H9 (cell line): Measurements from ENCODE around the gene SNPH. TPM values are rescaled to one million over a fixed set of nuclear protein-coding genes. Genes with fewer than 3 reads are reported as not detected.

Source experiments
- DNase-seq: peaks from one replicate; pipeline ENCODE4 v3.0.0-alpha.2; 2017
- H2AFZ ChIP-seq: one replicate; pipeline ENCODE4 v1.6.1; 2013; ENCODE audit warnings: mild to moderate bottlenecking, low read length, control low read depth, moderate library complexity
- H2AK5ac ChIP-seq: 2 replicates; pipeline ENCODE4 v1.6.1; 2013; ENCODE audit warnings: low read length, control low read depth, mixed read lengths; ENCODE audit not compliant: insufficient read length
- H2BK120ac ChIP-seq: one replicate; pipeline ENCODE4 v1.6.1; 2013; ENCODE audit warnings: low read depth, mild to moderate bottlenecking, low read length, control low read depth, inconsistent platforms; ENCODE audit not compliant: poor library complexity, severe bottlenecking
- H2BK12ac ChIP-seq: 2 replicates; pipeline ENCODE4 v1.6.1; 2013; ENCODE audit warnings: low read length, control low read depth, mixed read lengths, low read depth; ENCODE audit not compliant: insufficient read length
- H2BK15ac ChIP-seq: 2 replicates; pipeline ENCODE4 v1.6.1; 2013; ENCODE audit warnings: low read depth, low read length, control low read depth
- H2BK20ac ChIP-seq: one replicate; pipeline ENCODE4 v1.6.1; 2013; ENCODE audit warnings: low read depth, mild to moderate bottlenecking, low read length, control low read depth, inconsistent platforms; ENCODE audit not compliant: poor library complexity, severe bottlenecking
- H2BK5ac ChIP-seq: 2 replicates; pipeline ENCODE4 v1.6.1; 2013; ENCODE audit warnings: low read length, control low read depth, mixed read lengths; ENCODE audit not compliant: insufficient read length
- H3K14ac ChIP-seq: 2 replicates; pipeline ENCODE4 v1.6.1; 2013; ENCODE audit warnings: low read length, control low read depth; ENCODE audit not compliant: insufficient read depth
- H3K18ac ChIP-seq: 2 replicates; pipeline ENCODE4 v1.6.1; 2013; ENCODE audit warnings: low read depth, mild to moderate bottlenecking, mixed read lengths, low read length, control low read depth; ENCODE audit not compliant: insufficient read length
- H3K23ac ChIP-seq: 2 replicates; pipeline ENCODE4 v1.6.1; 2013; ENCODE audit warnings: low read length, control low read depth, mixed read lengths, low read depth; ENCODE audit not compliant: insufficient read length
- H3K23me2 ChIP-seq: 2 replicates; pipeline ENCODE4 v1.6.1; 2013; ENCODE audit warnings: low read depth, mild to moderate bottlenecking, mixed read lengths, low read length, control low read depth; ENCODE audit not compliant: insufficient read length, poor library complexity, severe bottlenecking
- H3K27ac ChIP-seq: 2 replicates; pipeline ENCODE4 v1.5.1; 2013; ENCODE audit warnings: low read length, control low read depth, mixed read lengths, low read depth; ENCODE audit not compliant: insufficient read length
- H3K27me3 ChIP-seq: 2 replicates; pipeline ENCODE4 v1.6.1; 2013; ENCODE audit warnings: low read length, control low read depth, inconsistent platforms; ENCODE audit not compliant: insufficient read depth
- H3K4ac ChIP-seq: 2 replicates; pipeline ENCODE4 v1.6.1; 2013; ENCODE audit warnings: low read depth, mild to moderate bottlenecking, control low read depth, inconsistent platforms, low read length, moderate library complexity
- H3K4me1 ChIP-seq: 2 replicates; pipeline ENCODE4 v1.6.1; 2013; ENCODE audit warnings: low read length, control low read depth, inconsistent platforms; ENCODE audit not compliant: insufficient read depth
- H3K4me2 ChIP-seq: 2 replicates; pipeline ENCODE4 v1.6.1; 2013; ENCODE audit warnings: low read length, control low read depth, mixed read lengths; ENCODE audit not compliant: insufficient read length, insufficient read depth
- H3K56ac ChIP-seq: 2 replicates; pipeline ENCODE4 v1.6.1; 2013; ENCODE audit warnings: low read depth, mild to moderate bottlenecking, mixed read lengths, low read length, control low read depth; ENCODE audit not compliant: insufficient read length
- H3K79me1 ChIP-seq: 2 replicates; pipeline ENCODE4 v1.6.1; 2013; ENCODE audit warnings: low read depth, mild to moderate bottlenecking, moderate library complexity, low read length, control low read depth, inconsistent platforms; ENCODE audit not compliant: insufficient read depth, poor library complexity, severe bottlenecking
- H3K79me2 ChIP-seq: 2 replicates; pipeline ENCODE4 v1.6.1; 2013; ENCODE audit warnings: low read length, control low read depth, inconsistent platforms; ENCODE audit not compliant: insufficient read depth
- H3K9ac ChIP-seq: 2 replicates; pipeline ENCODE4 v1.6.1; 2013; ENCODE audit warnings: low read length, control low read depth, mixed read lengths; ENCODE audit not compliant: insufficient read length; ENCODE audit errors: extremely low read depth
- H3K9me3 ChIP-seq: one replicate; pipeline ENCODE4 v1.6.1; 2013; ENCODE audit warnings: low read depth, low read length, inconsistent platforms; ENCODE audit not compliant: control insufficient read depth
- H3T11ph ChIP-seq: one replicate; pipeline ENCODE4 v1.6.1; 2013; ENCODE audit warnings: mild to moderate bottlenecking, low read length, control low read depth, inconsistent platforms
- H4K20me1 ChIP-seq: one replicate; pipeline ENCODE4 v1.6.1; 2013; ENCODE audit not compliant: control insufficient read depth, insufficient read length, insufficient read depth
- H4K5ac ChIP-seq: 2 replicates; pipeline ENCODE4 v1.6.1; 2013; ENCODE audit warnings: low read depth, mild to moderate bottlenecking, mixed read lengths, low read length, control low read depth; ENCODE audit not compliant: insufficient read length
- H4K8ac ChIP-seq: replicated peaks from 2 replicates; pipeline ENCODE4 v1.6.1; 2013; ENCODE audit warnings: low read length, control low read depth, mixed read lengths, low read depth; ENCODE audit not compliant: insufficient read length
- H4K91ac ChIP-seq: 2 replicates; pipeline ENCODE4 v1.6.1; 2013; ENCODE audit warnings: low read depth, mild to moderate bottlenecking, moderate library complexity, mixed read lengths, low read length, control low read depth; ENCODE audit not compliant: insufficient read length
- H3K27ac Mint-ChIP-seq, 3 experiments: 2 replicates in 2 of 3; 3 replicates in 1 of 3; pipeline ENCODE4 v1.8.0; 2020 to 2021; ENCODE audit warnings: mixed read lengths in 3 of 3, mild to moderate bottlenecking in 1 of 3, moderate library complexity in 1 of 3
- H3K27me3 Mint-ChIP-seq: 2 replicates; pipeline ENCODE4 v1.8.0; 2021; ENCODE audit warnings: low read depth, mild to moderate bottlenecking, moderate library complexity, mixed read lengths
- H3K36me3 Mint-ChIP-seq, 3 experiments: 2 replicates in 2 of 3; 3 replicates in 1 of 3; pipeline ENCODE4 v1.8.0; 2020 to 2021; ENCODE audit warnings: low read depth in 3 of 3, mixed read lengths in 3 of 3; ENCODE audit not compliant: insufficient read depth in 1 of 3
- H3K4me1 Mint-ChIP-seq, 2 experiments: 2 replicates each; pipeline ENCODE4 v1.8.0; 2020; ENCODE audit warnings: mixed read lengths in 2 of 2
- H3K4me3 Mint-ChIP-seq, 2 experiments: 2 replicates in 1 of 2; 3 replicates in 1 of 2; pipeline ENCODE4 v1.8.0; 2020 to 2021; ENCODE audit warnings: mild to moderate bottlenecking in 2 of 2, mixed read lengths in 2 of 2, moderate library complexity in 1 of 2
- H3K9me3 Mint-ChIP-seq, 2 experiments: 2 replicates in 1 of 2; 3 replicates in 1 of 2; pipeline ENCODE4 v1.8.0; 2020; ENCODE audit warnings: mild to moderate bottlenecking in 2 of 2, mixed read lengths in 2 of 2, moderate library complexity in 1 of 2
- WGBS: extraction: QIAGEN DNeasy Blood & Tissue Kit; methylation state at CpG from one replicate; pipeline ENCODE4 v1.1.7; 2013; ENCODE audit warnings: missing lambda C conversion rate, low lambda C conversion rate, mixed read lengths; ENCODE audit not compliant: insufficient read length; ENCODE audit errors: extremely low coverage; 5-methylcytosine and 5-hydroxymethylcytosine counted together
- total RNA-seq: library from RNA; stranded (reverse); gene quantifications from 2 replicates; pipeline ENCODE4 v1.2.1, GENCODE V29; 2021
- TF ChIP-seq, protein P1 (sequence below): fragments of 200-600 bp; sonication (generic); conservative IDR thresholded peaks from 3 replicates; pipeline ENCODE4 v1.8.0; 2021; ENCODE audit warnings: antibody characterized with exemption, mild to moderate bottlenecking

Gene SNPH
- total RNA-seq, 1 experiment from 2014 or later: 1.8 TPM

- no peaks in the 10 kb centered on the region for H3K27me3 ChIP-seq
- no peak overlapping the region for H3K9ac ChIP-seq
- H4K91ac ChIP-seq: no peak overlapping the region
- peaks cover 19% of the 10 kb centered on the region for H3K27me3 Mint-ChIP-seq
- no peak overlapping the region for H2BK12ac ChIP-seq
- H4K8ac ChIP-seq: no peak overlapping the region
- no peak overlapping the region for H3K4me2 ChIP-seq
- no peaks in the 10 kb centered on the region for H4K20me1 ChIP-seq
- H3K27ac ChIP-seq: no peak overlapping the region
- no CpG with 5 or more reads among the region's 2 CpGs for WGBS
- H2BK20ac ChIP-seq: no peak overlapping the region
- H3K23ac ChIP-seq: no peak overlapping the region
- TF ChIP-seq, protein P1, sequence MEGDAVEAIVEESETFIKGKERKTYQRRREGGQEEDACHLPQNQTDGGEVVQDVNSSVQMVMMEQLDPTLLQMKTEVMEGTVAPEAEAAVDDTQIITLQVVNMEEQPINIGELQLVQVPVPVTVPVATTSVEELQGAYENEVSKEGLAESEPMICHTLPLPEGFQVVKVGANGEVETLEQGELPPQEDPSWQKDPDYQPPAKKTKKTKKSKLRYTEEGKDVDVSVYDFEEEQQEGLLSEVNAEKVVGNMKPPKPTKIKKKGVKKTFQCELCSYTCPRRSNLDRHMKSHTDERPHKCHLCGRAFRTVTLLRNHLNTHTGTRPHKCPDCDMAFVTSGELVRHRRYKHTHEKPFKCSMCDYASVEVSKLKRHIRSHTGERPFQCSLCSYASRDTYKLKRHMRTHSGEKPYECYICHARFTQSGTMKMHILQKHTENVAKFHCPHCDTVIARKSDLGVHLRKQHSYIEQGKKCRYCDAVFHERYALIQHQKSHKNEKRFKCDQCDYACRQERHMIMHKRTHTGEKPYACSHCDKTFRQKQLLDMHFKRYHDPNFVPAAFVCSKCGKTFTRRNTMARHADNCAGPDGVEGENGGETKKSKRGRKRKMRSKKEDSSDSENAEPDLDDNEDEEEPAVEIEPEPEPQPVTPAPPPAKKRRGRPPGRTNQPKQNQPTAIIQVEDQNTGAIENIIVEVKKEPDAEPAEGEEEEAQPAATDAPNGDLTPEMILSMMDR: no peak
- H3K79me2 ChIP-seq: no peaks in the 10 kb centered on the region
- no peaks in the 10 kb centered on the region for H3K4me1 ChIP-seq
- no peak overlapping the region for H3K27ac Mint-ChIP-seq
- no peak overlapping the region for H4K5ac ChIP-seq
- peaks cover 5 to 8% of the 10 kb centered on the region in 2 experiments; a peak in 4 of 5 replicates for H3K9me3 Mint-ChIP-seq
- no peak overlapping the region for H3K4ac ChIP-seq
- H2AFZ ChIP-seq: no peak overlapping the region
- no peak overlapping the region for H2BK5ac ChIP-seq
- no peaks in the 10 kb centered on the region for H3K9me3 ChIP-seq
- no peak overlapping the region for H2BK15ac ChIP-seq
- H3T11ph ChIP-seq: no peak overlapping the region
- H3K4me3 Mint-ChIP-seq: no peak overlapping the region
- no peak overlapping the region for H2AK5ac ChIP-seq
- peaks cover 0 to 7% of the 10 kb centered on the region in 2 experiments; a peak in 1 of 4 replicates for H3K4me1 Mint-ChIP-seq
- H2BK120ac ChIP-seq: no peak overlapping the region
- no peak for DNase-seq
- H3K56ac ChIP-seq: no peak overlapping the region
- H3K14ac ChIP-seq: no peak overlapping the region
- peaks cover 0 to 4% (median 0%) of the 10 kb centered on the region in 3 experiments; a peak in 1 of 7 replicates for H3K36me3 Mint-ChIP-seq
- no peaks in the 10 kb centered on the region for H3K23me2 ChIP-seq
- H3K18ac ChIP-seq: no peak overlapping the region
- H3K79me1 ChIP-seq: no peaks in the 10 kb centered on the region
Measured at GRCh38 chr20:1254254-1254653, 11.8 kb upstream of the SNPH start.
